ENCODE measurements around the gene TMEM59. TPM values are rescaled to one million over a fixed set of nuclear protein-coding genes. Genes with fewer than 3 reads are reported as not detected.

The TMEM59 gene
- total RNA-seq, 1 donor from 2014 or later = 425 TPM

GRCh38 chr1:53984726-53985125, 68.3 kb downstream of the TMEM59 start:
- no peak for DNase-seq (ENCODE audit: low read depth in 2 of 2)

DNA sequence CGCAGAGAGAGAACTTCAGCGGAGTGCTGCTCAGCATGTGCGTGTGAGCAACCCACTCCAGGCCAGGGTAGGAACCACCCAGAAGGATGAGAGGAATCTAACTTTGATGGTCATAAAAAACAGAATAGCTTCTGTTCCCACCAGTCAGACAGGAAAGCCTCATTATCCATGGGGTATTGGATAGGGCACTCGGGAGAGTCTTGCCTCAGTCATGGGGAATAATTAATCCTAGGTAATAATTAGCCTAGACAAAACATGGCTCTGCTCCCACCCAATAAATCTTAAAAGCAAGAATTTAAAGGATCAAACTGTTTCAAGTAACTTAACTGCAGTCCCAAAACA, 70.3 kb downstream of the TMEM59 start:
- no peak for DNase-seq (ENCODE audit: low read depth in 2 of 2)

GRCh38 chr1:53982034-53982762, 70.8 kb downstream of the TMEM59 start:
- peak; percentile 32 to 55 for DNase-seq (ENCODE audit: low read depth in 2 of 2)

DNA sequence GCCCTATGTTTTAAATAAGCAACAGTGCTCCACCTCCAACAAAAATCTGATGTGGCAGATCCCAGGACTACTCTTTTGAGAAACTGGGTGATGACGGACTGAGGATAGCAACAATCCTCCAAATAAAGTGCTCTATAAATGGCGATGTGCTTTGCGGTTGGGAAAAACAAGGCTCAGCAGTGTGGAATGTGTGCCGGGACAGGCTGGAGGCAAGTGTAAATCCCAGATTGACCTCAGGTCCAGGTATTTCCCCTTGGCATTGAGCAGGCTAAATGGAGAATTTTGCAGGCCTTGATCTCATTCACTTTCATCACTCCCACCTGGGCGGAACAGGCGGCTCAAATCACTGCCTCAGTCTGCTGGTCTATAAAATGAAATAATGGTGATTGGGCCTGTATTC, 71.8 kb downstream of the TMEM59 start:
- DNase-seq (ENCODE audit: low read depth in 2 of 2) = no peak

GRCh38 chr1:53979712-53980450, 73.1 kb downstream of the TMEM59 start:
- no peak for DNase-seq (ENCODE audit: low read depth in 2 of 2)

Other genes starting within 250 kb of the TMEM59 start
- gene NDC1, start 214.9 kb downstream of the TMEM59 start, total RNA-seq = 8.5 and 13.7 TPM in 2 replicates
- gene YIPF1, start 163.4 kb downstream of the TMEM59 start, total RNA-seq = 12.2 and 19.4 TPM in 2 replicates
- not detected in 2 replicates for gene DIO1, start 159.0 kb downstream of the TMEM59 start, total RNA-seq
- 12.4 and 14.5 TPM in 2 replicates for gene IFT25, start 107.5 kb downstream of the TMEM59 start, total RNA-seq
- 17.2 and 22.0 TPM in 2 replicates for gene LRRC42, start 106.9 kb downstream of the TMEM59 start, total RNA-seq
- gene LDLRAD1, start 35.0 kb downstream of the TMEM59 start, total RNA-seq = not detected in 2 replicates
- gene TCEANC2, start 404 bp upstream of the TMEM59 start, total RNA-seq = 1.7 and 1.8 TPM in 2 replicates
- gene CDCP2, start 99.8 kb upstream of the TMEM59 start, total RNA-seq = under 0.01 and 0.22 TPM in 2 replicates
- 2.6 and 4.2 TPM in 2 replicates for gene CYB5RL, start 146.8 kb upstream of the TMEM59 start, total RNA-seq
- gene MRPL37, start 147.0 kb upstream of the TMEM59 start, total RNA-seq = 35.5 and 46.2 TPM in 2 replicates

Data from lung microvascular endothelial cell (primary cell).